Esophagus squamous epithelium (tissue), 5 donors: ENCODE results near the gene DUSP10. TPM values are rescaled to one million over a fixed set of nuclear protein-coding genes. Genes with fewer than 3 reads are reported as not detected.

Experiments used
- DNase-seq: peaks from one replicate; lab custom pipeline; 2025; lab: John Stamatoyannopoulos, UW
- H3K27ac ChIP-seq, 4 donors: fragments of 200-600 bp; sonication (generic); one replicate each; pipeline ENCODE4 v1.5.1; 2016 to 2019; ENCODE audit warnings: mild to moderate bottlenecking in 1 of 4
- H3K27me3 ChIP-seq, 4 donors: fragments of 200-600 bp; sonication (generic); 1 replicate in 3 of 4; 2 replicates in 1 of 4; pipeline versions ENCODE4 v1.5.1 to v1.6.0; 2017 to 2021; ENCODE audit warnings: antibody characterized with exemption in 1 of 4
- H3K36me3 ChIP-seq, 3 donors: fragments of 200-600 bp; sonication (generic); one replicate each; pipeline ENCODE4 v1.5.1; 2016 to 2019
- H3K4me1 ChIP-seq, 3 donors: fragments of 200-600 bp; sonication (generic); one replicate each; pipeline ENCODE4 v1.5.1; 2017 to 2019
- H3K4me3 ChIP-seq, 4 donors: fragments of 200-600 bp; sonication (generic); 1 replicate in 3 of 4; 2 replicates in 1 of 4; pipeline ENCODE4 v1.5.1; 2016 to 2019; ENCODE audit warnings: mild to moderate bottlenecking in 2 of 4, moderate library complexity in 1 of 4
- H3K9me3 ChIP-seq, 3 donors: fragments of 200-600 bp; sonication (generic); one replicate each; pipeline ENCODE4 v1.5.1; 2016 to 2019
- CTCF ChIP-seq, 6 experiments: fragments of 450-650 bp in 4 of 6; fragments of 200-600 bp in 2 of 6; sonication (generic) in 2 of 6; IDR thresholded peaks; one replicate each; pipeline ENCODE4 v1.5.1; 2016 to 2019; ENCODE audit warnings: antibody characterized with exemption in 6 of 6, mild to moderate bottlenecking in 4 of 6, moderate library complexity in 4 of 6
- POLR2A ChIP-seq, 4 donors: fragments of 450-650 bp; IDR thresholded peaks; one replicate each; pipeline ENCODE4 v1.6.1; 2017; ENCODE audit warnings: antibody characterized with exemption in 4 of 4, mild to moderate bottlenecking in 4 of 4, moderate library complexity in 3 of 4
- WGBS, 2 donors: methylation state at CpG; one replicate each; pipeline ENCODE4 v1.1.5; 2018; 5-methylcytosine and 5-hydroxymethylcytosine counted together
- intact Hi-C: fragments of 100-400 bp; cut with DNase I; formaldehyde crosslinking; loops from one replicate; pipeline ENCODE4 v1.15.0; 2022
- total RNA-seq, 4 donors: library from RNA; depleted of rRNA; stranded (reverse); fragments of >200 nt; gene quantifications; one replicate each; pipeline ENCODE4 v1.1.0, GENCODE V29; 2016
- donor health status: DM: yes; HTN: yes; CAD: no.

Gene DUSP10
- total RNA-seq, 4 donors from 2014 or later, result 1.4 to 7.4 (median 4.9) TPM

GRCh38 chr1:221774054-221774842 is 32.4 kb upstream of the DUSP10 start:
- DNase-seq, result no peak
- WGBS, 2 donors, result 58 to 64% methylated on average over 8 of the region's 8 CpGs
- intact Hi-C loops, result no loop called here

GRCh38 chr1:221773383-221773782 is 31.5 kb upstream of the DUSP10 start:
- Histone ChIP-seq H3K27ac (no peak overlapping the region), H3K36me3 (no peaks in the 10 kb centered on the region), H3K27me3 (no peaks in the 10 kb centered on the region), H3K4me3 (no peak overlapping the region), H3K4me1 (peaks cover 0 to 15% (median 0%) of the 10 kb centered on the region in 3 donors), H3K9me3 (no peaks in the 10 kb centered on the region)
- no peak for DNase-seq
- TF ChIP-seq POLR2A (IDR thresholded peaks at IDR 0.05), result no peak
- TF ChIP-seq CTCF (IDR thresholded peaks at IDR 0.05), result no peak
- intact Hi-C loops, result no loop called here
- 69 to 85% methylated on average over 2 of the region's 2 CpGs for WGBS, 2 donors

More at GRCh38 chr1:221774054-221774842, 32.4 kb upstream of the DUSP10 start:
- H3K27ac ChIP-seq, result no peak overlapping the region
- H3K27me3 ChIP-seq, result no peaks in the 10 kb centered on the region
- H3K9me3 ChIP-seq, result no peaks in the 10 kb centered on the region
- H3K4me1 ChIP-seq, result peaks cover 0 to 15% (median 0%) of the 10 kb centered on the region in 3 donors
- no peak overlapping the region for H3K4me3 ChIP-seq
- no peaks in the 10 kb centered on the region for H3K36me3 ChIP-seq
- TF ChIP-seq CTCF (IDR thresholded peaks at IDR 0.05), result no peak
- no peak for TF ChIP-seq POLR2A (IDR thresholded peaks at IDR 0.05)

- H3K27me3 ChIP-seq, result no peaks in the 10 kb centered on the region
- H3K36me3 ChIP-seq, result no peaks in the 10 kb centered on the region
- peaks cover 0 to 14% (median 0%) of the 10 kb centered on the region in 3 donors for H3K4me1 ChIP-seq
- no peak overlapping the region for H3K27ac ChIP-seq
- intact Hi-C loops, result no loop called here
- H3K9me3 ChIP-seq, result no peaks in the 10 kb centered on the region
- no peak for DNase-seq
- no peak for TF ChIP-seq CTCF (IDR thresholded peaks at IDR 0.05)
- TF ChIP-seq POLR2A (IDR thresholded peaks at IDR 0.05), result no peak
- H3K4me3 ChIP-seq, result no peak overlapping the region
- WGBS, 2 donors, result 66 to 69% methylated on average over 3 of the region's 3 CpGs
Observed at GRCh38 chr1:221772117-221772516, 30.2 kb upstream of the DUSP10 start.

- intact Hi-C loops, result no loop called here
- no peak overlapping the region for H3K27ac ChIP-seq
- H3K36me3 ChIP-seq, result no peaks in the 10 kb centered on the region
- no peak for DNase-seq
- H3K9me3 ChIP-seq, result no peaks in the 10 kb centered on the region
- no peaks in the 10 kb centered on the region for H3K27me3 ChIP-seq
- TF ChIP-seq CTCF (IDR thresholded peaks at IDR 0.05), result peak in 1 of 6 experiments; percentile 24
- TF ChIP-seq POLR2A (IDR thresholded peaks at IDR 0.05), result no peak
- H3K4me3 ChIP-seq, result no peak overlapping the region
- 75 to 78% methylated on average over 5 of the region's 5 CpGs for WGBS, 2 donors
- H3K4me1 ChIP-seq, result no peaks in the 10 kb centered on the region
Observed at GRCh38 chr1:221768444-221769066, 26.7 kb upstream of the DUSP10 start.

GRCh38 chr1:221766210-221766609 is 24.3 kb upstream of the DUSP10 start:
- no peak overlapping the region for H3K4me3 ChIP-seq
- no peak for DNase-seq
- H3K27ac ChIP-seq, result no peak overlapping the region
- no peaks in the 10 kb centered on the region for H3K4me1 ChIP-seq
- intact Hi-C loops, result no loop called here
- H3K9me3 ChIP-seq, result no peaks in the 10 kb centered on the region
- no peaks in the 10 kb centered on the region for H3K27me3 ChIP-seq
- no peaks in the 10 kb centered on the region for H3K36me3 ChIP-seq
- 13 to 39% methylated on average over 1 of the region's 1 CpG for WGBS, 2 donors
- TF ChIP-seq CTCF (IDR thresholded peaks at IDR 0.05), result no peak
- TF ChIP-seq POLR2A (IDR thresholded peaks at IDR 0.05), result no peak
